Measurements from ENCODE around the gene AGFG2.
A peak's percentile ranks its signal among the peaks of the same experiment; 100 is the strongest.

Gene AGFG2

DNA sequence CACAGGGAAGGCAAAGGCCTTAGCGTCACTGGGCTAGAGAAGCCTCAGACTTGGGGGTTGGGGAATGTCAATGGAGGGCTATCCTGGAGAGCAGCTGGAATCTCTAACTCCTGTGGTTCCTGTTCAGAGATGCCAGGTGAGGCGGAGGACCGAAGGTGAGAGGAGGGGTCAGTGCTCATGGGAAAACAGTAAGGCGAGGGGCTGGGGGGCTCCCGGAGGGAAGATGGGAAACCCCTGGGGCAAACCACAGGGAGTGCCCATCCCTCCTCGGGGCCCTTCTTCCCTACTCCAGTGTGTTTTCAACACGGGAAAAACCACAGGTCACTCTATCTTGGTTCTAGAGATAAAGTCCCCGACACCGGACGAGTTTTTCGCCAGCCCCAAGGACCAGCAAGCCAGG, 43.6 kb downstream of the AGFG2 start:
- intact Hi-C loops (cut with DNase I), result no loop called here

DNA sequence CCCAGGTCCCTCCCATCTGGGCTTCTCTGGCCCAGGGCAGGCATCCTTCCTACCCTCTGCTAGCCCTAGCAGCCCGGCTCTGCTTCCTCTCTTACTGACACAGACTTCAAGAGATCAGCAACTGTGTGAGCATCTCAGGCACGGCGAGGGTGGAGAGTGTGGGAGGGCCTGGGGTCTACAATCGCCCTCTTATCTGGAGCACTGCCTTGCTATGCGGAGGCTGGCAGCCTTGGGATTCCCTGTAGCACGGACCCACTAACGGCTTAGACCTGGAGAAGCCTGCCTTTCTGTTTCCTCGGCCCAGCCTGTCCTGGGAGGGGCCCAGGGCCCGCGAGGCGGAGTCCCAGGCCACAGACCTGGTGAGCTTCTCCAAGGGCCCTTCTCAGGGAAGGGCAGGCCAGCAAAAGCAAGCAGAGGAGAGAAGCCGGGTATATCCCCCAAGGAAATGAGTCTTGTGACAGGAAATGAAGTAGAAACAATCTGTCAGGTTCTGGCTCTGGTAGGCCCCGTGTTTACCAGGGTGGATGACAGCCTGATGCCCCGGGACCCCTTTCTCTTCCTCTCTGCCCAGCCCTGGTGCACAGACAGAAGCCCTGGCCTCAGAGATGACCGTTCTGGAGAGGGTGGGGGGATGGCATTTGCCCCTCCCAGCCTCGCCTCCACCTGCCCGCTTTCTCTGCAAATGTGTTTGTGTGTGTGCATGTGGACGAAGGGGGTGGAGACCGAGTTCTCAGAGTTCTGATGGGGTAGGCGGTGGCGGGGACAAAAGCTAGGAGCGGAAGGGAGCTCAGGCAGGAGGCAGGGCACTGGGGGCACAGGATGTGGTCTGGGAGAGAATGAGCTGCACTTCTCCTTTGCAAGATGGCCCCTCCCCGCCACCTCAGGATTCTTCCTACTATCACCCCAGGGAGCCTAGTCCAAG, 44.4 kb downstream of the AGFG2 start:
- peak in 3 of 10 donors; percentile 35 to 88 (median 65) for DNase-seq
- intact Hi-C loops (cut with DNase I), result no loop called here

More for the DNA sequence above, 43.6 kb downstream of the AGFG2 start:
- DNase-seq, result peak in 1 of 10 donors; percentile 39

- intact Hi-C loops (cut with DNase I), result no loop called here
- DNase-seq, result peak in 1 of 10 donors; percentile 39
These were observed 45.2 kb downstream of the AGFG2 start for GRCh38 chr7:100584054-100584682.

GRCh38 chr7:100584683-100585510, 45.9 kb downstream of the AGFG2 start:
- peak in 1 of 10 donors; percentile 70 for DNase-seq
- intact Hi-C loops (cut with DNase I), result loop anchor here (5.0 kb wide), 2 partner anchors 87 to 107 kb away; partner anchors contain the start of genes GIGYF1 and GNB2

DNA sequence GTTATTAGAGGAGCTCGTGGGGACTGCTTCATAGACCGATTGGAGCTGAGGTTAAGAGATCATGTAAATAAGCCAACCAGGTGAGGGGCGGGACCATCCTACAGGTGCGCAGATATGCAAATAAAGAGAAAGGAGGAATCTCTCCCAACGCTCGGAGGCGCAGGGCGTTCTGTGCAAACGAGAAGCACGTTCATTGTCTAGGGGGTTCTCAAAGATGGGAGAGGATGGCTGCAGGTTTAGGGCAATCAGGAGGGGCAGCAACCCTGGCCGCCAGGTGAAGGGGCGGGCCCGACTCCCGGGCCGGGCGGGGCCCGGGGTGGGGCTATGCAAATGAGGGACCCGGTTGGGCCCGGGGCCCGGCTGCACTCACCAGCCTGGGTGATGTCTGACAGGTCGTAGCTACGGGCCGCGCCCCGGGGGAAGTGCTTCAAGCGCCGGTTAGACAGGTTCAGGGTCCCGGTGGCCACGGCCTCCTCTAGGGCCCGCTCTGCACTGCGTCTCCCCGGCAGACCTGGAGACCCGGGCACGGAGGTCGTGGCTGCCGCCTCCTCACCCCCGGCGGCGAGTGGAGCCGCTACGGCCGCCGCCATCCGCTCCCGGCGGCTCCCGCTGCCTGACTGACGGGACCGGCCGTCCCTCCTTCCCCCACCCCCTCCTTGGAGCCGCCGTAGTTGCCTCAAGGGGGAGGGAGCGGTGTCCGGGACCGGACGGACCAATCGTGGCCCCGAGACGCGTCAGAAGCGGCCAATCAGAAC, 46.7 kb downstream of the AGFG2 start, which contains the start of gene LRCH4:
Gene LRCH4, minus strand, starts transcription at position 619 of the 755 bp plus-strand sequence. Its CDS starts 29 bp downstream, at position 590.
- intact Hi-C loops (cut with DNase I), result loop anchor here (5.0 kb wide), 2 partner anchors 87 to 107 kb away; partner anchors contain the start of genes GIGYF1 and GNB2
- DNase-seq, result peak in 1 of 10 donors; percentile 38

GRCh38 chr7:100586266-100587025, 47.4 kb downstream of the AGFG2 start, which contains the start of gene FBXO24:
TSS of gene FBXO24 (plus strand) at chr7:100586328. CDS start at chr7:100586626, 298 bp downstream.
- DNase-seq, result peak; percentile 99 to 100 (median 100)
- intact Hi-C loops (cut with DNase I), result loop anchor here (5.0 kb wide), 2 partner anchors 86 to 106 kb away; partner anchors contain the start of genes GIGYF1 and GNB2

DNA sequence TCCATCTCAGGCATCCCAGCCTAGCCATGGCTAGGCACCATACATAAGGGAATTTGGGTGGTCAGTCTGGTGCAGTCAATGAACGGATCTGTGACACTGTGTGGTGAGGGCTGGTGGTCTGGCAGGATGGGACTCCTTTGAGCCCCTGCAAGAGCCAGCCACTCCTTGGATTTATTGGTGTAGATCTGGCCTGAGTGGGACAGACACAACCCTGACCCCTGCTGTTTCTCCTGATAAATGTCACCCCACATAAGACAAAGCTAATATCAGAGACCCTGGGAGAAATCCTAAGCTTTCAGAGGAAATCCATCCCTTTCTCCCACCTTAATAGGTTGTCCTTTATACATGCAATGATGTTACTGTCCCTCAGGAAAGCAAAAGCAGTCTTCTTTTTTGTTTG, 49.4 kb downstream of the AGFG2 start:
- peak in 1 of 10 donors; percentile 42 for DNase-seq
- intact Hi-C loops (cut with DNase I), result loop anchor here (5.0 kb wide), 2 partner anchors 84 to 104 kb away; partner anchors contain the start of genes GIGYF1 and GNB2

GRCh38 chr7:100589341-100589947, 50.4 kb downstream of the AGFG2 start:
- no peak for DNase-seq
- intact Hi-C loops (cut with DNase I), result loop anchor here (5.0 kb wide), 2 partner anchors 83 to 103 kb away; partner anchors contain the start of genes GIGYF1 and GNB2

- intact Hi-C loops (cut with DNase I), result no loop called here
- peak in 1 of 10 donors; percentile 50 for DNase-seq
These were observed 51.2 kb downstream of the AGFG2 start for GRCh38 chr7:100590077-100590737.

GRCh38 chr7:100591596-100591995, 52.6 kb downstream of the AGFG2 start:
- intact Hi-C loops (cut with DNase I), result no loop called here

DNA sequence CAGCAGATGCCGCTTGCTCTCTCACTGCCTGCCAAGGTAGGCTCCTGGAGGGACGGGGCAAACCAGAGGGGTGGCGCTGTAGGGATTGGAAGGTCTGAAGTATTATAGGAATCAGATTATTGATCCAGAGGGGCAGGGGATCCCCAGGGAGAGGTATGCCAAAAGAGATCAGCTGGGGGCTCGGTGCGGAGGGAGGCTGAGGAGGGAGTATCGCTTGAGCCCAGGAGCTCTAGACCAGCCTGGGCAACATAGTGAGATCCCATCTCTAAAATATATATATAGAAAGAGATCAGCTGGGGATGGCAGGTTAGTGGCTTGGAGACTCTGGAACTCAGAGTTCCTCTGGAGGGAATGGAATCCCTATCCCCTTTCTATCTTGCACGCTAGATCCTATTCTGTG, 56.2 kb downstream of the AGFG2 start:
- no peak for DNase-seq
- intact Hi-C loops (cut with DNase I), result no loop called here

More at GRCh38 chr7:100591596-100591995, 52.6 kb downstream of the AGFG2 start:
- peak in 1 of 10 donors; percentile 61 for DNase-seq

DNA sequence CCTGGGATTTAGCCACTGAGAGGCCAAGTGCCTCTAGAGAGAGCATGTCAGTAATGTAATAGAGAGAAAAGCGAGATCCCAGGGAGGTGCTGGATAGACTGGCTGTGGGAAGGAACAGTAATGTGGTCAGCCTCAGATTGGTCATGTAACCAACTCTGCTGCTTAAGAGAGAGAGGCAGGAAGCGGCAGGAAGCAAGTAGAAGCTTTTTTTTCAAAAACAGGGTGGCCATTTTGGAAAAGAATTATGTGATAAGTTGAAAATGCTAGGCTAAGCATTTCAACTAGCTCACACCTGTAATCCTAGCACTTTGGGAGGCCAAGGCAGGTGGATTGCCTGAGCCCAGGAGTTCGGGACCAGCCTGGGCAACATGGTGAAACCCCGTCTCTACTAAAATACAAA, 59.4 kb downstream of the AGFG2 start:
- DNase-seq, result no peak
- intact Hi-C loops (cut with DNase I), result no loop called here

DNA sequence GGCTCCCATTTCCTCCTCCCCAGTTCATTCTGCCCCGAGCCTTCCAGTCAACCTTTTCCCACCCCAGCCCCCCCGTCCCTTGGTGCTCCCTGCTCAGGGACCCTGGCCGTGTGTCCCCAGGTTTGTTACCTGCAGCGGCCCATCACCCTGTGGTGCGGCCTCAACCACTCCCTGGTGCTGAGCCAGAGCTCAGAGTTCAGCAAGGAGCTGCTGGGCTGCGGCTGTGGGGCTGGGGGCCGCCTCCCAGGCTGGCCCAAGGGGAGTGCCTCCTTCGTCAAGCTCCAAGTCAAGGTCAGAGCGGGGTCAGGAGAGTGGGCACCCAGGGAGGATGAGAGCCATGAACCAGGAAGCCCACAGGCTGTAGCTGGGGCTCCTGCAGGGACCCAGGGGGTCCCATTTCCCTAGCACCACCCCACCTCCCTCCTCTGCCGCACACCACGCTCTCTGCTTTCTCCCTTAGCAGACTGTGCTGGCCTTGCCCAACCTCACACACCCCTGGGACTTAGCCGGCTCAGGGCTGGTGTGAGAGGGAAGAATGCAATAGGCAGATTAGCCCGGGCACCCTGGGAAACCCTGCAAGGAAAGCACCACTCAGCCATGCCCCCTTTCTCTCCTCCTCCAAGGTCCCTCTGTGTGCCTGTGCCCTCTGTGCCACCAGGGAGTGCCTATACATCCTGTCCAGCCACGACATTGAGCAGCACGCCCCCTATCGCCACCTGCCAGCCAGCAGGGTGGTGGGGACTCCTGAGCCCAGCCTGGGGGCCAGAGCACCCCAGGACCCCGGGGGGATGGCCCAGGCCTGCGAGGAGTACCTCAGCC, 61.1 kb downstream of the AGFG2 start:
- intact Hi-C loops (cut with DNase I), result no loop called here
- no peak for DNase-seq

GRCh38 chr7:100600730-100601038, 61.7 kb downstream of the AGFG2 start:
- intact Hi-C loops (cut with DNase I), result no loop called here
- no peak for DNase-seq

- no peak for DNase-seq
- intact Hi-C loops (cut with DNase I), result no loop called here
These were observed 64.1 kb downstream of the AGFG2 start for GRCh38 chr7:100602889-100603725.

DNA sequence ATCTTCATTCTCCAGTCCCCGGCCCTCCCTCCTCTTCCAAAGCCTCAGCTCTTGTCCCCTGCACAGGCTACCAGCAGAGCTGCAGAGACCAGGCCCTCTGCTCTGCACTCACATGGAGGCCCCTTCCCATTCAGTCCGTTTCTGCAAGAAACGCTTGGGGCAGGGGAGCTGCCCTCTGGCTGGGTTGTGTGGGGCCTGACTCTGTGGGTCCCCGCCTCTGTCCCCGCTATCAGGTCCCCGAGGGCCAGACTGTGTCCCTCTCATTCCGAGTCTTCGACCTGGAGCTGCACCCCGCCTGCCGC, 64.7 kb downstream of the AGFG2 start:
- no peak for DNase-seq
- intact Hi-C loops (cut with DNase I), result no loop called here
